Hepatocyte (in vitro differentiated cells): Measurements from ENCODE around the gene TMEM40. TPM values are rescaled to one million over a fixed set of nuclear protein-coding genes. Genes with fewer than 3 reads are reported as not detected.
A peak's percentile ranks its signal among the peaks of the same experiment; 100 is the strongest.

ENCODE experiments used
- DNase-seq: peaks from one replicate; pipeline ENCODE4 v3.0.0-alpha.2; 2016; ENCODE audit warnings: low spot score
- H2AFZ ChIP-seq: fragments of 200-600 bp; sonication (generic); 2 replicates; pipeline ENCODE4 v1.6.0; 2016; ENCODE audit warnings: antibody characterized with exemption, mild to moderate bottlenecking
- H3K27ac ChIP-seq: fragments of 200-600 bp; sonication (generic); 2 replicates; pipeline ENCODE4 v1.5.1; 2016; ENCODE audit warnings: mild to moderate bottlenecking
- H3K27me3 ChIP-seq: fragments of 200-600 bp; sonication (generic); 2 replicates; pipeline ENCODE4 v1.6.1; 2016
- H3K36me3 ChIP-seq: fragments of 200-600 bp; sonication (generic); replicated peaks from 2 replicates; pipeline ENCODE4 v1.5.1; 2016; ENCODE audit warnings: low read depth; ENCODE audit not compliant: insufficient read depth
- H3K4me1 ChIP-seq: fragments of 200-600 bp; sonication (generic); 2 replicates; pipeline ENCODE4 v1.5.1; 2016; ENCODE audit warnings: mild to moderate bottlenecking, moderate library complexity; ENCODE audit not compliant: insufficient read depth
- H3K4me2 ChIP-seq: fragments of 200-600 bp; sonication (generic); 2 replicates; pipeline ENCODE4 v1.6.0; 2016
- H3K4me3 ChIP-seq: fragments of 200-600 bp; sonication (generic); 2 replicates; pipeline ENCODE4 v1.5.1; 2016; ENCODE audit warnings: mild to moderate bottlenecking
- H3K79me2 ChIP-seq: fragments of 200-600 bp; sonication (generic); 2 replicates; pipeline ENCODE4 v1.6.0; 2017; ENCODE audit warnings: mild to moderate bottlenecking
- H3K9me2 ChIP-seq: fragments of 200-600 bp; sonication (generic); replicated peaks from 2 replicates; pipeline ENCODE4 v1.6.0; 2017; ENCODE audit warnings: mild to moderate bottlenecking; ENCODE audit not compliant: insufficient read depth
- H3K9me3 ChIP-seq: fragments of 200-600 bp; sonication (generic); 2 replicates; pipeline ENCODE4 v1.5.1; 2016; ENCODE audit warnings: low read depth, mild to moderate bottlenecking
- H4K20me1 ChIP-seq: fragments of 200-600 bp; sonication (generic); 2 replicates; pipeline ENCODE4 v1.6.0; 2016; ENCODE audit warnings: mild to moderate bottlenecking; ENCODE audit not compliant: insufficient read depth, poor library complexity, severe bottlenecking
- CTCF ChIP-seq: fragments of 200-600 bp; sonication (generic); IDR thresholded peaks from 2 replicates; pipeline ENCODE4 v1.5.1; 2016; ENCODE audit warnings: antibody characterized with exemption, mild to moderate bottlenecking; ENCODE audit not compliant: poor library complexity
- EZH2 ChIP-seq: fragments of 200-600 bp; sonication (generic); IDR thresholded peaks from 2 replicates; pipeline ENCODE4 v1.6.1; 2016; ENCODE audit warnings: antibody characterized with exemption, mild to moderate bottlenecking, borderline replicate concordance
- EZH2phosphoT487 ChIP-seq: fragments of 200-600 bp; sonication (generic); IDR thresholded peaks from one replicate; pipeline ENCODE4 v1.6.1; 2018; ENCODE audit warnings: antibody characterized with exemption, mild to moderate bottlenecking, low read depth, moderate library complexity; ENCODE audit not compliant: unreplicated experiment, severe bottlenecking
- WGBS: methylation state at CpG from one replicate; pipeline ENCODE4 v1.1.6; 2016; ENCODE audit warnings: low lambda C conversion rate; ENCODE audit errors: missing lambda C conversion rate; 5-methylcytosine and 5-hydroxymethylcytosine counted together
- polyA plus RNA-seq: library from polyadenylated mRNA; unstranded; fragments of >200 nt; fragmentation: Nextera tagmentation; extraction: Ambion mirVana; gene quantifications from 2 replicates; pipeline ENCODE4 v1.2.1, GENCODE V29; 2016
- total RNA-seq: library from RNA; depleted of rRNA; stranded (reverse); fragments of >200 nt; gene quantifications from 2 replicates; pipeline ENCODE4 v1.2.3, GENCODE V29; 2014

The TMEM40 gene
- total RNA-seq = 0.52 TPM in 1 of 2 replicates, not detected in the other
- 0.68 and 1.6 TPM in 2 replicates for polyA plus RNA-seq

GRCh38 chr3:12759097-12759679, at the start of gene TMEM40:
Gene TMEM40 (minus strand): TSS chr3:12759259. CDS start chr3:12749832, 9,427 bp downstream.
- WGBS = 67% methylated on average over 7 of the region's 10 CpGs
- Histone ChIP-seq H3K79me2 (no peaks in the 10 kb centered on the region), H3K9me3 (no peaks in the 10 kb centered on the region), H3K27ac (peak within 1 kb of the TSS; percentile 77), H4K20me1 (no peaks in the 10 kb centered on the region), H3K9me2 (no peaks in the 10 kb centered on the region), H3K27me3 (no peaks in the 10 kb centered on the region), H3K4me1 (peaks cover 16% of the 10 kb centered on the region), H3K4me3 (no peak within 1 kb of the TSS), H3K36me3 (no peaks in the 10 kb centered on the region), H3K4me2 (peak within 1 kb of the TSS; percentile 34), H2AFZ (peak within 1 kb of the TSS; percentile 36)
- DNase-seq = peak; percentile 59
- TF ChIP-seq EZH2phosphoT487 (no peak), CTCF (no peak), EZH2 (no peak)

GRCh38 chr3:12808587-12808986, 49.5 kb upstream of the TMEM40 start:
- no peak overlapping the region for H3K4me2 ChIP-seq
- 85% methylated on average over 2 of the region's 2 CpGs for WGBS
- TF ChIP-seq EZH2phosphoT487 (no peak), CTCF (no peak), EZH2 (no peak)
- peaks cover 4% of the 10 kb centered on the region for H3K4me1 ChIP-seq
- no peaks in the 10 kb centered on the region for H3K79me2 ChIP-seq
- DNase-seq = no peak
- no peaks in the 10 kb centered on the region for H3K27me3 ChIP-seq
- no peak overlapping the region for H3K27ac ChIP-seq
- H3K9me3 ChIP-seq = no peaks in the 10 kb centered on the region
- H3K4me3 ChIP-seq = no peak overlapping the region
- no peaks in the 10 kb centered on the region for H4K20me1 ChIP-seq
- H3K36me3 ChIP-seq = no peaks in the 10 kb centered on the region
- no peaks in the 10 kb centered on the region for H3K9me2 ChIP-seq
- no peak overlapping the region for H2AFZ ChIP-seq

- H3K27me3 ChIP-seq = no peaks in the 10 kb centered on the region
- peaks cover 4% of the 10 kb centered on the region for H3K4me1 ChIP-seq
- H4K20me1 ChIP-seq = no peaks in the 10 kb centered on the region
- 78% methylated on average over 6 of the region's 7 CpGs for WGBS
- no peaks in the 10 kb centered on the region for H3K9me3 ChIP-seq
- H3K27ac ChIP-seq = no peak overlapping the region
- no peaks in the 10 kb centered on the region for H3K9me2 ChIP-seq
- no peak for DNase-seq
- no peak overlapping the region for H3K4me3 ChIP-seq
- TF ChIP-seq EZH2phosphoT487 = no peak
- TF ChIP-seq EZH2 = no peak
- H3K79me2 ChIP-seq = no peaks in the 10 kb centered on the region
- no peak overlapping the region for H3K4me2 ChIP-seq
- H3K36me3 ChIP-seq = no peaks in the 10 kb centered on the region
- H2AFZ ChIP-seq = no peak overlapping the region
These were observed 48.7 kb upstream of the TMEM40 start for GRCh38 chr3:12807601-12808359.

GRCh38 chr3:12807066-12807465, 48.0 kb upstream of the TMEM40 start:
- no peak overlapping the region for H3K4me2 ChIP-seq
- no peak overlapping the region for H2AFZ ChIP-seq
- H3K4me3 ChIP-seq = no peak overlapping the region
- WGBS = 95% methylated on average over 9 of the region's 9 CpGs
- H4K20me1 ChIP-seq = no peaks in the 10 kb centered on the region
- H3K36me3 ChIP-seq = no peaks in the 10 kb centered on the region
- DNase-seq = no peak
- H3K4me1 ChIP-seq = peaks cover 4% of the 10 kb centered on the region
- no peaks in the 10 kb centered on the region for H3K27me3 ChIP-seq
- H3K27ac ChIP-seq = no peak overlapping the region
- H3K9me2 ChIP-seq = no peaks in the 10 kb centered on the region
- no peaks in the 10 kb centered on the region for H3K79me2 ChIP-seq
- TF ChIP-seq CTCF (no peak), EZH2phosphoT487 (no peak), EZH2 (no peak)
- no peaks in the 10 kb centered on the region for H3K9me3 ChIP-seq
